Right ventricle myocardium inferior (tissue), 1 donor: ENCODE results near the gene ST13. TPM values are rescaled to one million over a fixed set of nuclear protein-coding genes. Genes with fewer than 3 reads are reported as not detected.
"Not testable (repeated sequence)": the region's sequence is repeated elsewhere in the genome, so short reads cannot be mapped to it uniquely, and the experiment has no call there.

Experiments used
- ATAC-seq: fragments of 200-7000 bp; cut with Tn5 transposase; one replicate; pipeline ENCODE4 v1.9.1; 2020; ENCODE audit warnings: mild to moderate bottlenecking, moderate library complexity
- DNase-seq: peaks from one replicate; pipeline ENCODE4 v3.0.0; 2021; ENCODE audit errors: missing footprints
- intact Hi-C: fragments of 100-400 bp; cut with DNase I; formaldehyde crosslinking; loops from one replicate; pipeline ENCODE4 v1.11.0; 2022
- long read RNA-seq: library from polyadenylated mRNA; unstranded; transcript quantifications from one replicate; pipeline ENCODE4 v2.0.0, GENCODE V29; 2021
- total RNA-seq: library from RNA; stranded (reverse); fragmentation: NEBNext Ultra II Directional; extraction: Animal tissue kit (Norgen Biotek cat#: 25700); gene quantifications from one replicate; pipeline ENCODE4 v1.2.1, GENCODE V29; 2021
- donor health status: DM: no; HTN: yes; CAD: no; lungs with severe emphysema.

ST13 gene
- total RNA-seq = 197 TPM
- long read RNA-seq, transcript ST13-201 (12 exons, 3,595 nt) = major isoform, 129 of 140 reads
- long read RNA-seq, partial matches to known transcripts = 3 of 140 reads
- long read RNA-seq, other reads (novel, unspliced or antisense) = 8 of 140 reads

- intact Hi-C loops = loop anchor here (5.0 kb wide), 1 partner anchor 39 kb away; the partner anchor contains the start of gene SLC25A17
- DNase-seq (peak; percentile 99), ATAC-seq (peak; percentile 99)
Measured at GRCh38 chr22:40856513-40857308, at the start of gene ST13, which contains the start of gene XPNPEP3. TSS of gene ST13 (minus strand) at chr22:40856639. CDS start at chr22:40856540, 99 bp downstream. TSS of gene XPNPEP3 (plus strand) at chr22:40857148. CDS start at chr22:40857182, 34 bp downstream.

GRCh38 chr22:40904101-40904500 is 47.7 kb upstream of the ST13 start:
- intact Hi-C loops = no loop called here
- no peak for ATAC-seq

GRCh38 chr22:40898850-40899357 is 42.5 kb upstream of the ST13 start:
- no peak for ATAC-seq
- DNase-seq = no peak
- intact Hi-C loops = no loop called here

More at GRCh38 chr22:40904101-40904500, 47.7 kb upstream of the ST13 start:
- DNase-seq = no peak

DNA sequence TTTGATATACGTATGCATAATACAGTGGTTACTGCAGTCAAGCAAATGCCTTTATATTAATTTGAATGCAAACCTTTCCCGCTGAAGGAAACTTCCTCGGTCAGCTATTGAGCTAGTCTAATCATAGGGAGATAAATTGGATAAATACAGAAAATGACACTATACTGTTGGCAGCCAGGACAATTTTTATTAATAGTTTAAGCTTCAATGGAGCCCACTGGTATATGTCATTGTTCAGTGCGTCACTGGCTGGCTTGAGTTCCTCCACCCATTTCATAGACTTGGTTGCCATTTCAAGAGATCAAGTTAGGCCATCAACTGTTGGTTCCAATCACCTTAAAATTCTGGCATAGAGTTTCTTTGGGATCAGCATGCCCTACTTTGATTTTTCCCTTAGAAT is 38.0 kb upstream of the ST13 start:
- DNase-seq = no peak
- ATAC-seq = no peak
- intact Hi-C loops = no loop called here

DNA sequence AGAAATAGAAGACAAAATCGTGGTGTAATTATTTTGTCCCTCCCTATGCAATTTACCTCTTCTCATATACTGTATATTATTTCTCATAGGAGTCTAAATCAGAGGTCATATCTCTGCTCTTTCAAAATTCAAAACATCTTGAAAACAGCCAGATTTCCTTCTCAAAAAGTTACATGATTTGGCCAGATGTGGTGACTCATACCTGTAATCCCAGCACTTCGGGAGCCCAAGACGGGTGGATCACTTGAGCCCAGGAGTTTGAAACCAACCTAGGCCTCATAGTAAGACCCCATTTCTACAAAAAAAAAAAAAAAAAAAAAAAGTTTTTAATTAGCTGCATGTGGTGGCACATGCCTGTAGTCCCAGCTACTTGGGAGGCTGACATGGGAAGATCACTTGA is 34.4 kb upstream of the ST13 start:
- DNase-seq = no peak
- intact Hi-C loops = no loop called here
- ATAC-seq = no peak

DNA sequence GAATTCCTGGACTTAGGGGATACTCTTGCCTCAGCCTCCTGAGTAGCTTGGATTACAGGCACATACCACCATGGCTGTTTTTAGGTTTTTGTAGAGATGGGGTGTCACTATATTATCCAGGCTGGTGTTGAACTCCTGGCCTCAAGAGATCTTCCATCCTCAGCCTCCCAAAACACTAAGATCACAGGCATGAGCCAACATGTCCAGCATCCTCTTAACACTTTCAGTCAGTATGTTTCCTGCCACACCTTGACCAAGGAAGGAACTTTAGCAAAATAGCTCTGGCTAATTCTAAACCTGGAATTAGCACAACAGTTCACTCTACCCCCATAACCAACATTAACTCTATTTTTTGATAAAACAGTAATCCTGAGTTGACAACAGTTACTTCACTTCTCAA is 32.7 kb upstream of the ST13 start:
- intact Hi-C loops = no loop called here
- no peak for ATAC-seq

DNA sequence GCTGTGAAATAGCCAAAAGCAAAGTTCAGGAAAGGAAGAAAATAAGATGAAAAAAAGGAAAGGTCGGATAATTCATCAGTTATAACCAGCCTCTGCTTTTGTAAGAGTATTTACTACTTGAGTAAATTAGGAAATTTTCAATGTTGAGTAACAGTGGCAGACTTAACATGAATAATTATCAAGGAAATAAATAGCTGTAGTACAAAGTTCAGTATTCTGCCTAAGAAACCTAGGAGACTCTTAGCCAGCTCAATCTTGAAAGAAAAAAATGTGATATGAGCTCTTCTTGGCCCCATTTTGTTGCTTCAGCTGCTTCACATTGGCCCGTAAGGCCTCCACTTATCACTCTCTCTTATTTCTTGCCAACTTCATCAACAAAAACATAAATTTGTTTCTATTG is 22.5 kb upstream of the ST13 start:
- no peak for ATAC-seq
- intact Hi-C loops = no loop called here
- no peak for DNase-seq

More for the DNA sequence above, 32.7 kb upstream of the ST13 start:
- no peak for DNase-seq

DNA sequence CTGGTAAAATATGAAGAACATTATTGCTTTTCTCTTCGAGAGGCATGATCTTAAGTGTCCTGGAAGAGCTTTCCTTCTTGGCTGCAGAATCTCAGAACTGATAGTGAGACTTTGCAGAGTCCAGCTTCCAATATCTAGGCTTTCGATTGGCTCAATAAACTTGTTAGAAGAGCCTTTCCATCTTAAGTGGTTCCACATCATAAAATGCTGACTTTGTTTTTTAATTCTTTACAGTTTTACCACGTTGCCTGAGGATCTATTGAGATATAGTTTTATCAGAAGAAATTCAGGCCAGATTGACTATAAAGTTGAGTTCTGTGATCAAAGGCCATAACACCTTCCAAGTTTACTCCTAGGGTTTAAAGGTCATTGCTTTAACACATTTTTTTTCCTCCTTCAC is 21.0 kb upstream of the ST13 start:
- intact Hi-C loops = no loop called here
- ATAC-seq (no peak), DNase-seq (no peak)

GRCh38 chr22:40876907-40877306 is 20.5 kb upstream of the ST13 start:
- no peak for ATAC-seq
- intact Hi-C loops = no loop called here
- DNase-seq = no peak

DNA sequence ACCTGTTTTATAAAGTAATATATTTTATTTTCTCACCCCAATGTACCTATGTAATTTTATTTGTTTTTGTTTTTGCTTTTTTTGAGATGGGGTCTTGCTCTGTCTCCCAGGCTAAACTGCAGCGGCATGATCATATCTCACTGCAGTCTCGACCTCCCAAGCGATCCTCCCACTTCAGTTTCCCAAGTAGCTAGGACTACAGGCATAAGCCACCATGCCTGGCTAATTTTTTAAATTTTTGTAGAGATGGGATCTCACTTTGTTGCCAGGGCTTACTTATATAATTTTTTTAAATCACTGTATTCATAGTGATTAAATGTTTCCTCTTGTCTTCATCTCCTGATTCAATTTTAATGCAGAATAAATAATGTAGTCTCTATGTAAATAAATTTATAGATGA is 18.7 kb upstream of the ST13 start:
- intact Hi-C loops = no loop called here
- ATAC-seq (no peak), DNase-seq (no peak)

DNA sequence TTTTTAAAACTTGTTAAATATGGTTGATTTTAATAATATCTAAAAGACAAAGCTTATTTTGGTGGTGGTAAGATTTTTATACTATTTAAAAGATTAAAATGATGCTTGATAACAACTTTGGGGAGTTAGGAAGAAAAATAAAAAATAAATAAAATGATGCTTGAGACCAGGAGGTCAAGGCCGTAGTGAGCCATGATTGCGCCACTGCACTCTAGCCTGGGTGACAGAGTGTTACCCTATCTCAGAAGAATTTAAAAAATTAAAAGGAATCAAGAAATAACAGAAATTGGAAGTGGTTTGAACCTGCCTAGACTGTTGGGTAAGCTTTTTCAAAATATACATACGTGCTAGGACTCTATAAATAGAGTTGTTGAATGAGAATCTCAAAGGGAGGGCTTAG is 17.6 kb upstream of the ST13 start:
- intact Hi-C loops = no loop called here

DNA sequence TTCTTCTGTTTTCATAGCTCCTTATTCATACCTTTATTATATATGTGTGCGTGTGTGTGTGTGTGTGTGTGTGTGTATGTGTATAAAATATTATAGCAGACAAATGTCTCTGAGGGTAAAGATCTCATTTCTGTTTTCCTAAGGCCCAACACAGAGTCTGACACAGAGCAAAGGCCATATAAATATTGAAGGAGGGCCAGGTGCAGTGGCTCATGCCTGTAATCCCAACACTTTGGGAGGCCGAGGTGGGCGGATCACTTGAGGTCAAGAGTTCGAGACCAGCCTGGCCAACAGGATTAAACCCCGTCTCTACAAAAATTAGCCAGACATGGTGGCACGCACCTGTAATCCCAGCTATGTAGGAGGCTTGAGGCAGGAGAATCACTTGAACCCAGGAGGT is 11.9 kb upstream of the ST13 start:
- intact Hi-C loops, DNase-seq, ATAC-seq: not testable (repeated sequence)

More for the DNA sequence above, 17.6 kb upstream of the ST13 start:
- no peak for ATAC-seq
- DNase-seq = no peak

DNA sequence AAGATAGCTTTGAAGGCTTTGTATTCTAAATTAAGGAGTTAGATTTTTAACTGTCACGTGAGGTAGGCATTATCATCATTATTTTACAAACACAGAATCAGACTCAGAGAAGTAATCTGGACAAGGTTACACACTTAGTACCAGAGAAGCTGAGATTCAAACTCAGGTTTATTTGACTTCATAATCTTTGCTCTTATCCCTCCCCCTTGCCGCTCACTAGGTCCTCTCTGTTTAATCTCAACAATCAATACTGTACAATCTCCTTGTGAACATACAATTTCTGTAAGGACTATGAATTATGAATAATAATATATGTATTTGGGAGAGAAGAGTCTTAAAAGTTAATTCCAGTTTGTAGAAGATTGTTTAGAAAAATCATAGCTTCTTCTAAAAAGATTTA is 10.7 kb upstream of the ST13 start:
- intact Hi-C loops = no loop called here
- no peak for DNase-seq
- no peak for ATAC-seq

DNA sequence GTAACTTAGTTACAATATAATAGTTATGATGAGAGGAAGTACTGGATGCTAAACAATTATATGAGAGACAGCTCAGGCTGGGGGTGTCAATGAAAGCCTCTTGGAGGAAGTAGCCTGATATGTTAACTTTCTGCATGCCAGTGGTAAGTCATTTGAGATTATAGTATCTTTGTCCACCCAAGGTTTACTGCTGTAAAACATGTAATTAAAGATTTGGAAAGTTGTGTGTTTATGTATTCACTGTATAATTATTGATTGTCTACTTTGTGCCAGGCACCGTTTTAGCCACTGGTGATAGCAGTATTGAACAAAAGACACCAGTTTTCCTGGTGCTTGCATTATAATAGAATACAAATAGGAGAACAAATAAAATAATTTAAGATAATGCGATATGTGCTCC is 6.1 kb upstream of the ST13 start:
- no peak for DNase-seq
- intact Hi-C loops = no loop called here
- ATAC-seq = no peak

DNA sequence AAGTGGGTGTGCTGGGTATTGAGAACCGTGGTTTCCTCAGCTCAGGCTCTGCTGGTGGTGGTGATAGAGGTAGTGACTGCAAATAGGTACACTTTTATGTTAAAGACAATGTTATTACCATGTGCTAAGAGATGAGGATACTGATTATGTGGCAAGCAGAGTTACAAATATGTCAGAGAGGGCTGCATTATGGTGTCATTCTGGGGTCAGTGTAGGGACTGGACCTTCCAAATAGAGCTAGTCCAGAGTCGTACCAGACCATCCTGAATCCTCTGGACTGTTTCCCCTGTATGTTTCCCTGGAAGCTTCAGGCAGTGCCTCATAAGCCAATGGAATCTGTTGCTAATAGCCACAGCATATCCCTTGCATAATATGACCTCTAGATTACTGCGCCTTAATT is 5.6 kb upstream of the ST13 start, which contains the start of gene DNAJB7:
TSS of gene DNAJB7 (minus strand) at position 101 of the 400 bp plus-strand sequence. CDS start 119 bp downstream, outside the sequence.
- ATAC-seq (no peak), DNase-seq (no peak)
- intact Hi-C loops = no loop called here

GRCh38 chr22:40857309-40857855 is 943 bp upstream of the ST13 start:
- ATAC-seq = no peak
- intact Hi-C loops = loop anchor here (5.0 kb wide), 1 partner anchor 40 kb away; the partner anchor contains the start of gene SLC25A17

DNA sequence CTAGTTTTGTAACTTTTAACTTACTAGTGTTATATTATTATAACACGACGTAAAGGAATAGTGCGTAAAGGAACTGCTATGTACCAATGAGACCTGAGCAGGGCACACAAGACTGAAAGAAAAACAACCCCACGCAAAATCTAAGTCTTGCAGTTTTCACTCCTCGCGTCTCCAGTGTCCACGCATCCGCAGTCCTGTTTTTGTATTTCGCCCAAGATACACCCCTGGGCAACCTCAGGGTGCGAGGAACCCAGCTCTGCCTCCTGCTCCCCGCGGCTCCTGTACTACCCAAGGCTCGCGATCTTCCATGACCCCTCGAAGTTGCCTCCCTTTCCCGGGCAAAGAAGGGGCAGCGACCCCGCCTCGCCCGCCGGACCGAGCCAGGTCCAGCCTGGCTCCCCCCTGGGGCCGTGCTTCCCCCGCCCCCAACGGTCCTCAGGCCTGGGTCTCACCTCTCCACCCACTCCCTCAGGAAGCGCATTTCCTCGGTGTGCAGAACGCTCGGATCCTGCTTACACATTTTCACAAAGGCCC is 393 bp downstream of the ST13 start:
- DNase-seq (peak; percentile 55), ATAC-seq (peak; percentile 32)
- intact Hi-C loops = loop anchor here (5.0 kb wide), 1 partner anchor 39 kb away; the partner anchor contains the start of gene SLC25A17

More at GRCh38 chr22:40857309-40857855, 943 bp upstream of the ST13 start:
- DNase-seq = no peak

DNA sequence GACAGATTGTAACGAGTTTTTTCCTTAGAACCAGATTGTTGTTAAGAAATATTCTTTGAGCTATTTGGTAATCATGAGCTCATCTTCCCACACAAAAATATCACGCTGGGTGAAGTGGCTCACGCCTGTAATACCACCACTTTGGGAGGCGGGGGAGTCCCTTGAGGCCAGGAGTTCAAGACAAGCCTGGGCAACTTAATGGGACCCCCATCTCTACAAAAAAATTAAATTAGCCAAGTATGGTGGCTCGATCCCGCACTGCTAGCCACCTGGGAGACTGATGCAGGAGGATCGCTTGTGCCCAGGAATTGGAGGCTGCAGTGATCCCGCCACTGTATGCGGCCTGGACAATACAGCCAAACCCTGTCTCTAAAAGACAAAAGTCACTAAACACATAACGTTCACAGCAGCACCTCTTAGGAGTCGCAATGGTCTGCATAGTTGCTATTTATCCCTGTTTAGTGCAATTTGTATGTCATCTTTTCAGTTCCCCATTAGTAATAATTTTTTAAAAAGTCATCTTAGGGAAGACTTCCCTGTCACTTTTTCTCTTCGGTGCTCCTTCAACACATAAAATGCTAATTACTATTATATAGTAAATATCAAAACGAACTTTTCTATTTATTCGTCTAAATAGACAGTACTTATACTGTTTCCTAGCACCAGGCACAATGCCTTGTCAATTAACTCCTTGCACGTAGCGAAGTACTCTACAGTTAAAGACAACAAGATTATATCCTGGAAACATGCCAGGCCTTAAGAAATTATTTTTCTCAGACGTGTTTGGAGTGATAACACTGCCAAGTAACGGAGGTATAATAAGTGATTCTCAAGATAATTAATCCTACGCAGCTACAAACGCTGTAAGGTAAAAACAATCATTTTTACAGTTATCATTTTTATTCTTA is 1.1 kb downstream of the ST13 start:
- ATAC-seq (no peak), DNase-seq (no peak)
- intact Hi-C loops = loop anchor here (5.0 kb wide), 1 partner anchor 38 kb away; the partner anchor contains the start of gene SLC25A17
